ENCODE data around the gene MFSD6. TPM values are rescaled to one million over a fixed set of nuclear protein-coding genes. Genes with fewer than 3 reads are reported as not detected.
"Not testable (repeated sequence)": the region's sequence is repeated elsewhere in the genome, so short reads cannot be mapped to it uniquely, and the experiment has no call there.

The MFSD6 gene
- total RNA-seq, 1 experiment from 2014 or later: 4.7 TPM

GRCh38 chr2:190425883-190426658 is 17.9 kb downstream of the MFSD6 start (continued):
- TF ChIP-seq OVOL2 (CRISPR knock-in tag; IDR thresholded peaks at IDR 0.05; ENCODE audit: borderline replicate concordance) (no peak), NFATC4 (CRISPR knock-in tag; IDR thresholded peaks at IDR 0.05) (no peak), SMAD3 (CRISPR knock-in tag; IDR thresholded peaks at IDR 0.05; ENCODE audit: borderline replicate concordance) (no peak), JUN (CRISPR knock-in tag; IDR thresholded peaks at IDR 0.05) (no peak), GRHL2 (CRISPR knock-in tag; IDR thresholded peaks at IDR 0.05; ENCODE audit: insufficient replicate concordance, severe bottlenecking) (no peak)

GRCh38 chr2:190430866-190431265 is 22.7 kb downstream of the MFSD6 start:
- H3K4me1 Mint-ChIP-seq; H3K27me3 Mint-ChIP-seq (ENCODE audit: low read depth); H3K27ac Mint-ChIP-seq; H3K36me3 Mint-ChIP-seq; H3K4me3 Mint-ChIP-seq; DNase-seq (ENCODE audit: low spot score); CTCF ChIA-PET; POLR2A ChIA-PET; H3K9me3 Mint-ChIP-seq; ATAC-seq: not testable (repeated sequence)

- no peak for DNase-seq (ENCODE audit: low spot score)
- Mint-ChIP-seq H3K4me3 (no peak overlapping the region), H3K36me3 (peaks cover 4% of the 10 kb centered on the region; the same call in 1 of the 2 replicates), H3K27ac (no peak overlapping the region), H3K9me3 (peaks cover 9% of the 10 kb centered on the region), H3K27me3 (ENCODE audit: low read depth) (no peaks in the 10 kb centered on the region), H3K4me1 (no peaks in the 10 kb centered on the region)
- no peak for ATAC-seq
- ChIA-PET POLR2A (no interaction called here), CTCF (no interaction called here)
- TF ChIP-seq NFE2L1 (CRISPR knock-in tag; IDR thresholded peaks at IDR 0.05): no peak
- no peak for TF ChIP-seq ELF4 (CRISPR knock-in tag; IDR thresholded peaks at IDR 0.05; ENCODE audit: low read depth)
- TF ChIP-seq USF2 (CRISPR knock-in tag; IDR thresholded peaks at IDR 0.05): no peak
- TF ChIP-seq ZNF219 (CRISPR knock-in tag; IDR thresholded peaks at IDR 0.05; ENCODE audit: borderline replicate concordance): no peak
- TF ChIP-seq MAX (CRISPR knock-in tag; IDR thresholded peaks at IDR 0.05): no peak
- no peak for TF ChIP-seq SP1 (CRISPR knock-in tag; conservative IDR thresholded peaks at IDR 0.05)
- no peak for TF ChIP-seq FOXP1 (CRISPR knock-in tag; IDR thresholded peaks at IDR 0.05; ENCODE audit: borderline replicate concordance)
- no peak for TF ChIP-seq ZNF121 (CRISPR knock-in tag; IDR thresholded peaks at IDR 0.05)
- no peak for TF ChIP-seq ZNF423 (CRISPR knock-in tag; IDR thresholded peaks at IDR 0.05)
- TF ChIP-seq ZNF396 (CRISPR knock-in tag; IDR thresholded peaks at IDR 0.05; ENCODE audit: borderline replicate concordance): no peak
These were observed 23.8 kb downstream of the MFSD6 start for GRCh38 chr2:190431907-190432306.

GRCh38 chr2:190432567-190433231 is 24.5 kb downstream of the MFSD6 start:
- no peaks in the 10 kb centered on the region for H3K27me3 Mint-ChIP-seq (ENCODE audit: low read depth)
- ATAC-seq (no peak), DNase-seq (ENCODE audit: low spot score) (no peak)
- H3K27ac Mint-ChIP-seq: no peak overlapping the region
- H3K36me3 Mint-ChIP-seq: peaks cover 4% of the 10 kb centered on the region; the same call in 1 of the 2 replicates
- POLR2A ChIA-PET: no interaction called here
- peaks cover 9% of the 10 kb centered on the region for H3K9me3 Mint-ChIP-seq
- CTCF ChIA-PET: no interaction called here
- no peak overlapping the region for H3K4me3 Mint-ChIP-seq
- H3K4me1 Mint-ChIP-seq: no peaks in the 10 kb centered on the region
- TF ChIP-seq E2F5 (CRISPR knock-in tag; IDR thresholded peaks at IDR 0.05): no peak
- no peak for TF ChIP-seq SP1 (CRISPR knock-in tag; conservative IDR thresholded peaks at IDR 0.05)
- no peak for TF ChIP-seq NR3C1 (CRISPR knock-in tag; conservative IDR thresholded peaks at IDR 0.05; ENCODE audit: low read depth)
- TF ChIP-seq TEAD1 (CRISPR knock-in tag; IDR thresholded peaks at IDR 0.05): no peak
- TF ChIP-seq ATF2 (CRISPR knock-in tag; IDR thresholded peaks at IDR 0.05; ENCODE audit: borderline replicate concordance, low read depth): no peak
- no peak for TF ChIP-seq TP53 (CRISPR knock-in tag; IDR thresholded peaks at IDR 0.05)
- no peak for TF ChIP-seq ETV6 (CRISPR knock-in tag; IDR thresholded peaks at IDR 0.05)
- no peak for TF ChIP-seq NFE2L1 (CRISPR knock-in tag; IDR thresholded peaks at IDR 0.05)
- TF ChIP-seq PRRX2 (CRISPR knock-in tag; IDR thresholded peaks at IDR 0.05): no peak
- no peak for TF ChIP-seq MAX (CRISPR knock-in tag; IDR thresholded peaks at IDR 0.05)
- no peak for TF ChIP-seq ZNF263 (CRISPR knock-in tag; IDR thresholded peaks at IDR 0.05; ENCODE audit: low read depth)
- TF ChIP-seq ZBTB43 (CRISPR knock-in tag; IDR thresholded peaks at IDR 0.05): no peak
- no peak for TF ChIP-seq CBFB (CRISPR knock-in tag; IDR thresholded peaks at IDR 0.05; ENCODE audit: low read depth)
